PC-9 (cell line): ENCODE results near the gene AFAP1. TPM values are rescaled to one million over a fixed set of nuclear protein-coding genes. Genes with fewer than 3 reads are reported as not detected.
"Not testable (repeated sequence)": the region's sequence is repeated elsewhere in the genome, so short reads cannot be mapped to it uniquely, and the experiment has no call there.

Experiments
- BruUV-seq: library from RNA; stranded (reverse); fragments of 400-500 nt; replicated peaks from 2 replicates; lab custom pipeline; 2021; lab: Mats Ljungman, UMichigan
- CTCF ChIA-PET: fragments of 300-600 bp; sonication (Branson Sonifier 250); formaldehyde crosslinking; loops from one replicate; lab custom pipeline; 2022; ENCODE audit warnings: antibody characterized with exemption; lab: Charles Lee
- POLR2A ChIA-PET: fragments of 300-600 bp; sonication (Branson Sonifier 250); formaldehyde crosslinking; loops from one replicate; lab custom pipeline; 2022; ENCODE audit warnings: antibody characterized with exemption; ENCODE audit not compliant: unreplicated experiment; lab: Charles Lee
- DNase-seq, 2 experiments: peaks; one replicate each; pipeline versions ENCODE4 v3.0.0 to v3.0.0-alpha.2; 2015 to 2022; ENCODE audit warnings: mixed read lengths in 1 of 2
- H2AFZ ChIP-seq: fragments of 200-600 bp; sonication (generic); 2 replicates; pipeline ENCODE4 v1.8.1; 2017; ENCODE audit warnings: antibody characterized with exemption
- H3F3A ChIP-seq: fragments of 200-600 bp; sonication (generic); 2 replicates; pipeline ENCODE4 v1.8.1; 2017; ENCODE audit warnings: antibody characterized with exemption, mild to moderate bottlenecking, low read depth; ENCODE audit not compliant: insufficient read depth
- H3K27ac ChIP-seq: fragments of 200-600 bp; sonication (generic); 2 replicates; pipeline ENCODE4 v1.6.1; 2016; ENCODE audit warnings: mixed run types
- H3K27me3 ChIP-seq: fragments of 200-600 bp; sonication (generic); 2 replicates; pipeline ENCODE4 v1.6.1; 2016; ENCODE audit warnings: low read depth, mixed run types; ENCODE audit not compliant: insufficient read depth
- H3K36me3 ChIP-seq: fragments of 200-600 bp; sonication (generic); 2 replicates; pipeline ENCODE4 v1.6.1; 2016; ENCODE audit warnings: low read depth, mixed run types
- H3K4me1 ChIP-seq: fragments of 200-600 bp; sonication (generic); replicated peaks from 2 replicates; pipeline ENCODE4 v1.6.1; 2016; ENCODE audit warnings: mixed run types; ENCODE audit not compliant: insufficient read depth
- H3K4me2 ChIP-seq: fragments of 200-600 bp; sonication (generic); 2 replicates; pipeline ENCODE4 v1.6.1; 2017; ENCODE audit warnings: mixed run types
- H3K4me3 ChIP-seq: fragments of 200-600 bp; sonication (generic); 2 replicates; pipeline ENCODE4 v1.6.1; 2016; ENCODE audit warnings: mixed run types
- H3K79me2 ChIP-seq: fragments of 200-600 bp; sonication (generic); 2 replicates; pipeline ENCODE4 v1.6.1; 2017; ENCODE audit warnings: low read depth, mixed run types
- H3K9me2 ChIP-seq: fragments of 200-600 bp; sonication (generic); 2 replicates; pipeline ENCODE4 v1.8.1; 2017; ENCODE audit warnings: mild to moderate bottlenecking; ENCODE audit not compliant: insufficient read depth
- H3K9me3 ChIP-seq: fragments of 200-600 bp; sonication (generic); 2 replicates; pipeline ENCODE4 v1.8.1; 2016; ENCODE audit warnings: low read depth; ENCODE audit not compliant: insufficient read depth
- H4K20me1 ChIP-seq: fragments of 200-600 bp; sonication (generic); 2 replicates; pipeline ENCODE4 v1.8.1; 2017; ENCODE audit not compliant: insufficient read depth
- CTCF ChIP-seq: fragments of 200-600 bp; sonication (generic); conservative IDR thresholded peaks from 2 replicates; pipeline ENCODE4 v1.6.1; 2017; ENCODE audit warnings: mixed run types, antibody characterized with exemption, mild to moderate bottlenecking, moderate library complexity
- EZH2 ChIP-seq: fragments of 200-600 bp; sonication (generic); IDR thresholded peaks from 2 replicates; pipeline ENCODE4 v1.8.0; 2017; ENCODE audit warnings: antibody characterized with exemption, low read depth
- intact Hi-C: fragments of 100-400 bp; cut with micrococcal nuclease; formaldehyde crosslinking; loops from one replicate; pipeline ENCODE4 v1.10.0; 2022; ENCODE audit not compliant: unreplicated experiment
- total RNA-seq: library from RNA; stranded (reverse); gene quantifications from 2 replicates; pipeline ENCODE4 v1.2.3, GENCODE V29; 2021

Gene AFAP1
- total RNA-seq, 1 experiment from 2014 or later: 69.6 TPM

- H3F3A ChIP-seq: peaks cover 20% of the 10 kb centered on the region
- no peaks in the 10 kb centered on the region for H4K20me1 ChIP-seq
- H3K36me3 ChIP-seq: no peaks in the 10 kb centered on the region
- peaks cover 28% of the 10 kb centered on the region for H3K4me1 ChIP-seq
- H3K9me3 ChIP-seq: no peaks in the 10 kb centered on the region
- H3K27ac ChIP-seq: no peak overlapping the region
- H3K4me2 ChIP-seq: no peak overlapping the region
- no peak for DNase-seq
- TF ChIP-seq EZH2 (no peak), CTCF (no peak)
- CTCF ChIA-PET: interaction anchor here (0.6 kb wide), 1 partner anchor 77 kb away, joined by 6 read pairs; no protein-coding TSS in a partner anchor
- no TSS peak for BruUV-seq
- no peaks in the 10 kb centered on the region for H3K9me2 ChIP-seq
- H3K27me3 ChIP-seq: no peaks in the 10 kb centered on the region
- POLR2A ChIA-PET: interaction anchor here (0.6 kb wide), 1 partner anchor 70 kb away, joined by 6 read pairs; no protein-coding TSS in a partner anchor
- intact Hi-C loops: no loop called here
- no peak overlapping the region for H2AFZ ChIP-seq
- H3K4me3 ChIP-seq: no peak overlapping the region
- H3K79me2 ChIP-seq: no peaks in the 10 kb centered on the region
These were observed 6.2 kb upstream of the AFAP1 start for GRCh38 chr4:7945709-7946380.

DNA sequence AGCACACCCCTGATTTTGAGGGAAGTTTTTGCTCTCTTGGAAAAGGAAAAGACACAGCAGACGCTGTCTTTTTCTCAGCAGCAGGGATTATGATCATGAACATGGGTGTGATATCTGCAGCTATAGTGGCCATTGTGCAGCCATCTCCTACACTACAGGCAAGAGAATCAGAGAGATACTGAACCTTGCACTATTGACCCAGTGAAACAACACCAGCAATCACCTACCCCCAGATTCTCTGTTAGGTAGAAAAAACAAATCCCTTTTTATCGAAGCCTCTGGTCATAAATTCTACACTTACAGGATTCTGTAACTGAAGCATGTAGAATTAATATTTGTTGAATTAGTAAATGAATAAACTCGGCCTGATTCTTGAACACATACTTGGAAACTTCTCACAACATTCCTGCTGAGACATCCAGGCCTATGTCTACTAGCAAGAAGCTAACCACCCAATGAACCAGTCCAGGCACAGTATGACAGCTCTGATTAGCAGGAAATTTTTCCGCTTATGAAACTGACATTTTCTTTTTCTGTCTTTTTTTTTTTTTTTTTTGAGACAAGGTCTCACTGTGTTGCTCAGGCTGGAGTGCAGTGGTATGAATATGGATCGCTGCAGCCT lies 5.0 kb upstream of the AFAP1 start:
- Histone ChIP-seq H3K4me3 (no peak overlapping the region), H2AFZ (no peak overlapping the region), H3F3A (peaks cover 30% of the 10 kb centered on the region), H3K4me1 (peaks cover 38% of the 10 kb centered on the region), H3K27ac (no peak overlapping the region), H3K9me3 (no peaks in the 10 kb centered on the region), H4K20me1 (no peaks in the 10 kb centered on the region), H3K4me2 (no peak overlapping the region), H3K79me2 (no peaks in the 10 kb centered on the region; the same call in 1 of the 2 replicates), H3K9me2 (no peaks in the 10 kb centered on the region), H3K27me3 (no peaks in the 10 kb centered on the region), H3K36me3 (no peaks in the 10 kb centered on the region)
- DNase-seq: no peak
- intact Hi-C loops: no loop called here
- no TSS peak for BruUV-seq
- CTCF ChIA-PET: no interaction called here
- POLR2A ChIA-PET: no interaction called here
- no peak for TF ChIP-seq CTCF
- no peak for TF ChIP-seq EZH2

GRCh38 chr4:7943688-7944087 lies 4.0 kb upstream of the AFAP1 start:
- H2AFZ ChIP-seq, H3K9me3 ChIP-seq, H3K4me2 ChIP-seq, H3K79me2 ChIP-seq, DNase-seq, intact Hi-C loops, BruUV-seq, POLR2A ChIA-PET, CTCF ChIA-PET, H3K27me3 ChIP-seq, H3K9me2 ChIP-seq, H3K36me3 ChIP-seq, H3K27ac ChIP-seq, H3K4me3 ChIP-seq, H4K20me1 ChIP-seq: not testable (repeated sequence)
- H3F3A ChIP-seq: peaks cover 30% of the 10 kb centered on the region
- peaks cover 38% of the 10 kb centered on the region for H3K4me1 ChIP-seq
